ENCODE measurements around the gene ESPNL.
"Not testable (repeated sequence)": the region's sequence is repeated elsewhere in the genome, so short reads cannot be mapped to it uniquely, and the experiment has no call there.

ESPNL gene

DNA sequence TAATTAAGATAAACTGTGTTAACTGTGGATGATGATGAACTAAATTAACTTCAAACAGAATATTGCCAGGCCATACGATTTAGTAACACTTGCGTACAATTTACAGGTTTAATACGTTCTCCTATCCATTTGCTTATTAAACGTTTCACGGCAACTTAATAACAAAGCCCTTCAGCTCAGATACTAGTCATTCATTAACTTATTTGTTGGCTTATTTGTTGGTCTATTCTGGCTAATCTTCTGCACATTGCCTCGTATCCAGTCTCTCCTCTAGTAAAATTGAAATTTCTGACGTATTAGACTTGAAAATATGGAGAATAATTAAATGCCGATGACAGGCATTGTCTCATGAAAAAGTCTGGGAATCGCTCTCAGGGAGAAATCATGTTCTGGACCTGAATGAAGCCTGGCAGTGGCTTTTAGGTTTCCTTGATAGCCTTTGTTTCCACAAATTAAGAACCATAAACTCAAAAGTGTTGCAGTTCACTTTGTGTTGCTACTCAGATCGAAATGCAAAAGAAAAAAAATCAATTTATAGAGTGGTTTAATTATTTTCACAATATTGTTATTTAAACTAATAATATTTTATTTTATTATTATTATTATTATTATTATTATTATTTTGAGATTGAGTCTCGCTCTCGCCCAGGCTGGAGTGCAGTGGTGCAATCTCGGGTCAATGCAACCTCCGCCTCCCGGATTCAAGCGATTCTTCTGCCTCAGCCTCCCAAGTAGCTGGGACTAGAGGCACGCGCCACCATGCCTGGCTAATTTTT is 34.9 kb upstream of the ESPNL start:
- H3K27me3 ChIP-seq (ENCODE audit: control insufficient read depth, insufficient read depth, low read length) = no peaks in the 10 kb centered on the region
- H3K36me3 ChIP-seq (ENCODE audit: control insufficient read depth, insufficient read depth, low read length) = peaks cover 33% of the 10 kb centered on the region
- no peak overlapping the region for H3K9ac ChIP-seq (ENCODE audit: low read depth, low read length)
- no peak overlapping the region for H3K4me3 ChIP-seq (ENCODE audit: low read depth, low read length)
- H3K4me1 ChIP-seq (ENCODE audit: control insufficient read depth, insufficient read depth, low read length) = no peaks in the 10 kb centered on the region
- H3K9me3 ChIP-seq (ENCODE audit: control insufficient read depth, insufficient read depth, low read length) = no peaks in the 10 kb centered on the region

DNA sequence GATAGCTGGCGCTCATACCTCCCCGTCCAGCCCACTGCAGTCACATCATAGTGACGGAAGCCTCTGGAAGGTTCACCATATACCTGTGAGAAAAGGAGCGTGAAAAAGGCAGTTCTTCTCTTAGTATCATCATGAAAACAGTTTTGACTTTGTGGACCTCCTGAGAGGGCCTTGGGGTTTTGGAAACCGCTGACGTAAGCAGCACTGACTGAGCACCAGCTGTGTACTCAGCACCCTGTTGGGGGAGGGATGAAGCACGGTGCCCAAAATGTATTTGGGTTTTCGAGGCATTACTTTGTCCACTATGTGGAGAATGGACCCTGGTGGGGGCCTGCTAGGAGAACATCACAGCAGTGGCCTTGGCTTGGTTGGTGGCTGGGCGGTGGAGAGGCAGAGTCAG is 33.9 kb upstream of the ESPNL start:
- Histone ChIP-seq H3K4me3 (ENCODE audit: low read depth, low read length) (no peak overlapping the region), H3K27me3 (ENCODE audit: control insufficient read depth, insufficient read depth, low read length) (no peaks in the 10 kb centered on the region), H3K36me3 (ENCODE audit: control insufficient read depth, insufficient read depth, low read length) (peaks cover 33% of the 10 kb centered on the region), H3K4me1 (ENCODE audit: control insufficient read depth, insufficient read depth, low read length) (no peaks in the 10 kb centered on the region), H3K9me3 (ENCODE audit: control insufficient read depth, insufficient read depth, low read length) (no peaks in the 10 kb centered on the region), H3K9ac (ENCODE audit: low read depth, low read length) (no peak overlapping the region)

DNA sequence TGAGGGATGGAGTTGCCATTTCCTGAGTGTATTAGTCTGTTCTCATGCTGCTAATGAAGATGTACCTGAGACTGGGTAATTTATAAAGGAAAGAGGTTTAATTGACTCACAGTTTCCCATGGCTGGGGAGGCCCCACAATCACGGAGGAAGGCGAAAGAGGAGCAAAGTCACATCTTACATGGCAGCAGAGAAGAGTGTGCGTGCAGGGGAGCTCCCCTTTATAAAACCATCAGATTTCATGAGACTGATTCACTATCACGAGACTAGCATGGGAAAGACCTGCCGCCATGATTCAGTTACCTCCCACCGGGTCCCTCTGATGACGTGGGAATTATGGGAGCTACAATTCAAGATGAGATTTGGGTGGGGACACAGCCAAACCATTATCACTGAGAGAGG is 33.4 kb upstream of the ESPNL start:
- not testable (repeated sequence) for H3K9ac ChIP-seq (ENCODE audit: low read depth, low read length); H3K9me3 ChIP-seq (ENCODE audit: control insufficient read depth, insufficient read depth, low read length); H3K4me1 ChIP-seq (ENCODE audit: control insufficient read depth, insufficient read depth, low read length); H3K4me3 ChIP-seq (ENCODE audit: low read depth, low read length); H3K27me3 ChIP-seq (ENCODE audit: control insufficient read depth, insufficient read depth, low read length)
- peaks cover 33% of the 10 kb centered on the region for H3K36me3 ChIP-seq (ENCODE audit: control insufficient read depth, insufficient read depth, low read length)

DNA sequence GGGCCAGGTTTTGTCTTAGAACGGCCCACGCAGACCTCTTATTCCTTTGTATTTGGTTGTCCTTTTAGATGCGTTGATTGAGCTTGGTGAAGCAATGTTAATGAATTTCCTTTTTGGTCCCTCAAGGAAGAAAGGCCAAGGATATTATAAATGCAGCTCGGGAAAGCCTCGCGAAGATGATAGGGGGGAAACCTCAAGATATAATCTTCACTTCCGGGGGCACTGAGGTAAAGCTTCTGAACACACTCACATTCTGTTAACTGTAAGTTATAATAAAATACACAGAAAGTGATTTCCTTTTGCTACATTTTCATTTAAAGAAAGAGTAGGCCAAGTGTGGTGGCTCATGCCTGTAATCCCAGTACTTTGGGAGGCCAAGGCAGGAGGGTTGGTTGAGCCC is 32.2 kb upstream of the ESPNL start:
- no peak overlapping the region for H3K4me3 ChIP-seq (ENCODE audit: low read depth, low read length)
- peaks cover 40% of the 10 kb centered on the region for H3K36me3 ChIP-seq (ENCODE audit: control insufficient read depth, insufficient read depth, low read length)
- H3K4me1 ChIP-seq (ENCODE audit: control insufficient read depth, insufficient read depth, low read length) = no peaks in the 10 kb centered on the region

DNA sequence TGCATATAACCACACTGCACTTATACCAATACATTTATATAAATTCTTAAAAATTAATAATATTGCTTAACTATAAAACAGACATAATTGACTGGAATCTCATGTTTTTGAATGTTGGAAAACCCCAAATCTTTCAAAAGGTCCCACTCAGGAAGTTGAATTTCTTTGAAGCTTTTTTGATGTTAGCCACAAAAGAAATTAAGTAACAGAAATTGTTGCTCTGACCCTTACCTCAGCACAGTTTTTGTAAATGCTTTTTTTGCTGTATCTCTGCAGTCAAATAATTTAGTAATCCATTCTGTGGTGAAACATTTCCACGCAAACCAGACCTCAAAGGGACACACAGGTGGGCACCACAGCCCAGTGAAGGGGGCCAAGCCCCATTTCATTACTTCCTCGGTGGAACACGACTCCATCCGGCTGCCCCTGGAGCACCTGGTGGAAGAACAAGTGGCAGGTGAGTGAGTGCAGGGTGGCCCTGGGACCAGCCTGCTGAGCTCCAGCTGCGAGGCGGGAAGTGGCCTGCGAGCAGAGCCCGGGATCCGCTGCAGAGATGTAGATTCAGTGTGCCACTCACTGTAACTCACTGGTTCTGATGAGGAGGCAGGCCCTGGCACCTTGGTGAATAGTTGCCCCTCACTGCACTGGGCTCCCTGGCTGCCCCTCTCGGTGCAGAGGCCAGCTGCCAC is 31.0 kb upstream of the ESPNL start:
- Histone ChIP-seq H3K9me3 (ENCODE audit: control insufficient read depth, insufficient read depth, low read length) (no peaks in the 10 kb centered on the region), H3K9ac (ENCODE audit: low read depth, low read length) (no peak overlapping the region), H3K4me1 (ENCODE audit: control insufficient read depth, insufficient read depth, low read length) (no peaks in the 10 kb centered on the region), H3K27me3 (ENCODE audit: control insufficient read depth, insufficient read depth, low read length) (no peaks in the 10 kb centered on the region), H3K4me3 (ENCODE audit: low read depth, low read length) (no peak overlapping the region), H3K36me3 (ENCODE audit: control insufficient read depth, insufficient read depth, low read length) (peaks cover 40% of the 10 kb centered on the region)

More for the DNA sequence above, 32.2 kb upstream of the ESPNL start:
- Histone ChIP-seq H3K27me3 (ENCODE audit: control insufficient read depth, insufficient read depth, low read length) (no peaks in the 10 kb centered on the region), H3K9ac (ENCODE audit: low read depth, low read length) (no peak overlapping the region), H3K9me3 (ENCODE audit: control insufficient read depth, insufficient read depth, low read length) (no peaks in the 10 kb centered on the region)

DNA sequence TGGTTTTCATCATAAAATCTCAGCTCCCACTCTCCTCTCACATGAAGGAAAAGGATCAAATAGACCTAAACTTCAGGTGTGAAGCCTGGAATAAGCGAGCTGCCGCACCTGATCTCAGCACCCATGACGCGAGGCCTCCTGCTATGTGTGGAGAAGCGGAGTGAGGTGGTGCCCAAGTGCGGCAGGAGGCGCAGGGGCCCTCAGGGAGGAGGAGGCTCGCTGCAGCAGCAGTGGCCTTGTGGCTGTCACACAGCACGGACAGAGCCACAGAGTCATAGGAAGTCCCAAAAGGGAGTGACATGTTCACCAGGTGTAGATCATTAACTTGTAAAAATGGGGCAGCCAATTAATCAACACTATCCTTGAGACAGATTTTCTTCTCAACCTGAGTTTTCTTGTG is 30.3 kb upstream of the ESPNL start:
- Histone ChIP-seq H3K9ac (ENCODE audit: low read depth, low read length) (no peak overlapping the region), H3K36me3 (ENCODE audit: control insufficient read depth, insufficient read depth, low read length) (peaks cover 40% of the 10 kb centered on the region), H3K4me3 (ENCODE audit: low read depth, low read length) (no peak overlapping the region), H3K4me1 (ENCODE audit: control insufficient read depth, insufficient read depth, low read length) (no peaks in the 10 kb centered on the region), H3K27me3 (ENCODE audit: control insufficient read depth, insufficient read depth, low read length) (no peaks in the 10 kb centered on the region), H3K9me3 (ENCODE audit: control insufficient read depth, insufficient read depth, low read length) (no peaks in the 10 kb centered on the region)

DNA sequence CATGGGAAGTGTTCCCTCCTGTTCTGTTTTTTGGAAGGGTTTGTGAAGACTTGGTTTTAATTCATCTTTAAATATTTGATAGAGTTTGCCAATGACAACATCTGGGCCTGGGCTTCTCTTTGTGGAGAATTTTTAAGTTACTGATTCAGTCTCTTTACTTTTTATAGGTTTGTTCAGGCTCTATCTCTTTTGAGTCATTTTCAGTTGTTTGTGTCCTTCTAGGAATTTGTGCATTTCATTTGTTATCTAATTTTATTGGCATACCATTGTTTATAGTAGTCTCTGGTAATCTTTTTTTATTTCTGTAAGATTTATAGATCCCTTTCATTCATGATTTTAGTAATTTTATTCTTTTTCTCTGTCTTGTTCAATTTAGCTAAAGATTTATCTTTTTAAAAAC is 24.7 kb upstream of the ESPNL start:
- Histone ChIP-seq H3K27me3 (ENCODE audit: control insufficient read depth, insufficient read depth, low read length) (no peaks in the 10 kb centered on the region), H3K4me3 (ENCODE audit: low read depth, low read length) (no peak overlapping the region), H3K9ac (ENCODE audit: low read depth, low read length) (no peak overlapping the region), H3K4me1 (ENCODE audit: control insufficient read depth, insufficient read depth, low read length) (no peaks in the 10 kb centered on the region), H3K9me3 (ENCODE audit: control insufficient read depth, insufficient read depth, low read length) (no peaks in the 10 kb centered on the region), H3K36me3 (ENCODE audit: control insufficient read depth, insufficient read depth, low read length) (peaks cover 8% of the 10 kb centered on the region)

DNA sequence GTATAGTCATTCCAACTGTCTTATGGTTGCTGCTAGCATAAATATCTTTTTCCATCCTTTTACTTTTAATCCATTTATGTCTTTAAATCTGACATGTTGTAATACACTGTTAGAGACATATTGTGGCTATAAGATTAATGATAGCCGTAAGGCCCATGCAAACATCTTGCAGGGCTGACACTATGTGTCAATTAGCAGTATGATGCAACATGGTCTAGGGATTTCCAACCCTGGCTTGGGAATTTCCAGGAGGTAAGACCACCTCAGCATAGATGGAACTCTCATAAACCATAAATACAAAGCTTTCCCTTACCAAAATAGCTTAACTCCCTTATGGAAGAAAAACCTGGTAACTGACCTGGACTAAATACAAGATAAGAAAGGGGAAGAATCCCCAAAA is 22.8 kb upstream of the ESPNL start:
- Histone ChIP-seq H3K4me3 (ENCODE audit: low read depth, low read length) (no peak overlapping the region), H3K9me3 (ENCODE audit: control insufficient read depth, insufficient read depth, low read length) (no peaks in the 10 kb centered on the region), H3K9ac (ENCODE audit: low read depth, low read length) (no peak overlapping the region), H3K36me3 (ENCODE audit: control insufficient read depth, insufficient read depth, low read length) (peaks cover 19% of the 10 kb centered on the region), H3K27me3 (ENCODE audit: control insufficient read depth, insufficient read depth, low read length) (no peaks in the 10 kb centered on the region), H3K4me1 (ENCODE audit: control insufficient read depth, insufficient read depth, low read length) (no peaks in the 10 kb centered on the region)

DNA sequence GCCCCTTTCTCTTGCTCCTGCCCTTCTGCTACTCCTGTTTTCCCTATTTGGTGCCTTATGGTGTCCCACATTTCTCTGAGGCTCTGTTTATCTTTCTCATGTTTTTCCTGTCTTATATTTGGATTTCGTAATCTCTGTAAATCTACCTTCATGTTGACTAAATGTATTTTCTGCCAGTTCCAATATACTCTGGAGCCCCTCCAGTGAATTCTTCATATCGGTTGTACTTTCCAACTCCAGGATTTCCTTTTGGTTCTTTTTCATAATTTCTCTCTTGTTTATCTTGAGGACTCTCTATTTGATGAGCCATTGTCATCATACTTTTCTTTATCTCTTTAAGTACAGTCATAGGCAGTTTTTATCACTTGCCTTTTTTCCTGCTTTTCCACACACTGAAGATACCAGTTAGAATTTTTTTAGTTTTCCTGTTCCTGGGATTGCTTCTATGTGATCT is 20.2 kb upstream of the ESPNL start:
- Histone ChIP-seq H3K9ac (ENCODE audit: low read depth, low read length) (no peak overlapping the region), H3K4me3 (ENCODE audit: low read depth, low read length) (no peak overlapping the region), H3K4me1 (ENCODE audit: control insufficient read depth, insufficient read depth, low read length) (no peaks in the 10 kb centered on the region), H3K36me3 (ENCODE audit: control insufficient read depth, insufficient read depth, low read length) (peaks cover 26% of the 10 kb centered on the region), H3K9me3 (ENCODE audit: control insufficient read depth, insufficient read depth, low read length) (no peaks in the 10 kb centered on the region), H3K27me3 (ENCODE audit: control insufficient read depth, insufficient read depth, low read length) (no peaks in the 10 kb centered on the region)

DNA sequence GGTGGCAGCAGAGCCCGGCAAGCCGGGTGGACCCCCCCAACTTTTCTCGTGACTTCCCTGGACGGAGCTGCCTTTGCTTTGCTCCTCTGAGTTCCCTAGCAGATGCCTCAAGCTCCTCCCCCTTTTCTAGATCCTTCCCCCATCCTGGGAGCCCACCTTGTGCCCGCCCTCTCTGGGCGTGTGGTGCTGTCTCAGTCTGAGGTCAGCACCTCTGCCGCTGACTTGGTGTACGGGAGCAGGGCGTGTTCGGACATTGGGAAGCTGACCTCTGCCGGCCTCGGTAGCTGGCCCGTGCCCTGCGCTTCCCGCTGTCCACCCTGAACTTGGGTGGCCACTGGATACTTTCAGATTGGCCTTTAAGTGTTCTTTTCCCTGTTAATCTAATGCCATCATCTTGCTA is 19.6 kb upstream of the ESPNL start:
- Histone ChIP-seq H3K36me3 (ENCODE audit: control insufficient read depth, insufficient read depth, low read length) (peaks cover 26% of the 10 kb centered on the region), H3K27me3 (ENCODE audit: control insufficient read depth, insufficient read depth, low read length) (no peaks in the 10 kb centered on the region), H3K9ac (ENCODE audit: low read depth, low read length) (no peak overlapping the region), H3K4me3 (ENCODE audit: low read depth, low read length) (no peak overlapping the region), H3K9me3 (ENCODE audit: control insufficient read depth, insufficient read depth, low read length) (no peaks in the 10 kb centered on the region), H3K4me1 (ENCODE audit: control insufficient read depth, insufficient read depth, low read length) (no peaks in the 10 kb centered on the region)

DNA sequence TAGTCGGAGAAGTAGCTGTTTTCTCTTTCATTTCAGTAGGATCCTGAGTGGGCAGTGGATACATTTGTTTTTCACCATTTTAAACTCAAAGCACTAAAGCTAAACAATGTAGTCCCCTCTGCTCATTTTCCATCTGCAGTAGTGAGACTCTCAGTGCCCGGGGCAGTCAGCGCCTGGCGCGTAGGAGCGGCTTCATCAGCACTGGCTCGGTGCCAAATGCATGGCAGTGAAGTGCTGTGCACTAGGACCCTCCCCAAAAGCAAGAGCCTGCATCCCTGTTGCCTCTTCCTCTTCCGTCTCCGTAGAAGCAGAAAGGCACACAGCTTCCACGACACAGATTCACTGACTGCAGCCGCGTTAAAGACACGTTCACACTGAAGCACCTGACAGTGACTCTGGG is 19.0 kb upstream of the ESPNL start:
- H3K36me3 ChIP-seq (ENCODE audit: control insufficient read depth, insufficient read depth, low read length) = peaks cover 26% of the 10 kb centered on the region
- no peaks in the 10 kb centered on the region for H3K4me1 ChIP-seq (ENCODE audit: control insufficient read depth, insufficient read depth, low read length)
- H3K4me3 ChIP-seq (ENCODE audit: low read depth, low read length) = no peak overlapping the region
- H3K27me3 ChIP-seq (ENCODE audit: control insufficient read depth, insufficient read depth, low read length) = no peaks in the 10 kb centered on the region
- H3K9me3 ChIP-seq (ENCODE audit: control insufficient read depth, insufficient read depth, low read length) = no peaks in the 10 kb centered on the region
- no peak overlapping the region for H3K9ac ChIP-seq (ENCODE audit: low read depth, low read length)

DNA sequence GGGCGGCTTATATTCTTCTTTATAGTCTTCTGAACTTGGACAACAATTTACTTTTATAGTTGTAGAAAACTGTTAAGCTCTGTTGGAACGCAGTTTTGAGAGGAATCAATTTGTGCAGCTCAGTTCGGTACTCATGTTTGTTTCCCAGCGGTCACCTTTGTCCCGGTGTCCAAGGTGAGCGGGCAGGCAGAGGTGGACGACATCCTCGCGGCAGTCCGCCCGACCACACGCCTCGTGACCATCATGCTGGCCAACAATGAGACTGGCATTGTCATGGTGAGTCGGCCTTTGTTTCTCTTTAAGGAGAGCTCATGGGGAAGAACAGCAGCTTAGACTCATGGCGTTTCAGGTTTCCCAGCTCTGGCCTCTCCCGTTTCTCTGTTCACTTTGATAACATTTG is 18.6 kb upstream of the ESPNL start:
- Histone ChIP-seq H3K36me3 (ENCODE audit: control insufficient read depth, insufficient read depth, low read length) (peaks cover 26% of the 10 kb centered on the region), H3K4me3 (ENCODE audit: low read depth, low read length) (no peak overlapping the region), H3K4me1 (ENCODE audit: control insufficient read depth, insufficient read depth, low read length) (no peaks in the 10 kb centered on the region), H3K27me3 (ENCODE audit: control insufficient read depth, insufficient read depth, low read length) (no peaks in the 10 kb centered on the region), H3K9ac (ENCODE audit: low read depth, low read length) (no peak overlapping the region), H3K9me3 (ENCODE audit: control insufficient read depth, insufficient read depth, low read length) (no peaks in the 10 kb centered on the region)
